ENCODE data around the gene C1QTNF12.
A peak's percentile ranks its signal among the peaks of the same experiment; 100 is the strongest.

The C1QTNF12 gene

DNA sequence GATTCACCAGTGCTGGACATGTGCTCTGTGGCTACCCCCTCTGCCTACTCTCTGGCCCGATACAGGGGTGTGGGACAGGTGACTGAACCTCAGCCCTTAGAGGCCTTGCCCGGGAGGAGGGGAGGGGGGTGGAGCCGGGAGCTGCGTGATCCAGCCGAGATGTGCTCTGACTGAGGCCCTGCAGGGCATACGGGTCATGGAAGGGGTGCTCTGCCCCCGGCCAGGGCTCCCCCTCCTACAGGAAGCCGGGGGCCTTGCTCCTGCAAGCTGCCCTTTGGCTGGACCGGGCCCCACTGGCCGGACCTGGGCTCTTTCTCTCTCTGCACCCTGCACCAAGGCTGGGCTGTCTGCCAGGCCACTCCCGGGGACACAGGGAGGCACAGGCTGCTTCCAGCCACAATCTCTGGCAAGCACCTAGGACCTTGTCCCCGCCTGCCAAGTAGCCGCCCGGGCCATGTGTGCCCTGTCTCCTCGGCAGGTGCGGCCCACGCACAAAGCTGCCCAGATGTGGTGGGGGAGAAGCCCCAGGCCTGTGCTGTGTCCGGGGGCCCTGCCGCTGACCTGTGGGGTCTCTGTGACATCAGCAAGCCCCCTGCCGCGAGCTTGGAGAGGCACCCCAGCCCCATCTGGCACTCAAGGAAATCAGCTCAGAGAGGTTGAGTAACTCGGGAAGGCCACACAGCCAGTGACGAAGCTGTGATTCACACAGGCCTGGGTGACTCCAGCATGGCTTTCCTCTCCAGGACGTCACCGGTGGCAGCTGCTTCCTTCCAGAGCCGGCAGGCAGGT is 35.2 kb upstream of the C1QTNF12 start:
- no peak for DNase-seq

DNA sequence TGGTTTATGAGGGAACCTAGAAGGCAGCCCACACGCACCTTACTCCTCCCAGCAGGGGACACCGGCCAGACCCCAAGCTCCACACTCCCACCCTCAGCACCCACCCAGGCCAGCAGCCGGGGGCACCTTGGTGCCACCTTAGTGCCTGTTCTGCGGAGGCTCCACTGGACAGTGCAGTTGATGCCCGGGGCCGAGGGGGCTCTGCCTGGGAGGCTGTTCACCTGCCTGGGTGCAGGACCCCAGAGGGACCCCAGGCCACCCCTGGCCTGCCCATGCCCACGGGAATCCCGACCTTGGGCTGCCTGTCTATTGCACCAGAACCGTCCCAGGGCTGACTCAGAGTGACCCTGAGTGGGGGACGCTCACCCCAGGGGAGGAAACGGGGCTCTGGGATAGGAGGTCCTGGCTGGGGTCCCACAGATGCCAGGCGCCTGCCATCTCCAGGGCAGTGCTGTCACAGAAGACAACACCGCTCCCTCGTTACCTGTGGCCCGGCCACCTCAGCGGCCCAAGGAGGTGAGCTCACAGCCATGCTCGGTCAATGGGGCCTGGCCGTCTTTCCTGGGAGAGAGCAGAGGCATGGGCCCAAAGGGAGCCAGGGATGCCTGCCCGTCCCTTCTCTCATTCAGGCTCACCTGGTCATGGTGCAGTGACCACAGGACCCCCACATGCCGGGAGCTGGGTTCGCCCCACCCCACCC is 34.4 kb upstream of the C1QTNF12 start:
- no peak for DNase-seq

DNA sequence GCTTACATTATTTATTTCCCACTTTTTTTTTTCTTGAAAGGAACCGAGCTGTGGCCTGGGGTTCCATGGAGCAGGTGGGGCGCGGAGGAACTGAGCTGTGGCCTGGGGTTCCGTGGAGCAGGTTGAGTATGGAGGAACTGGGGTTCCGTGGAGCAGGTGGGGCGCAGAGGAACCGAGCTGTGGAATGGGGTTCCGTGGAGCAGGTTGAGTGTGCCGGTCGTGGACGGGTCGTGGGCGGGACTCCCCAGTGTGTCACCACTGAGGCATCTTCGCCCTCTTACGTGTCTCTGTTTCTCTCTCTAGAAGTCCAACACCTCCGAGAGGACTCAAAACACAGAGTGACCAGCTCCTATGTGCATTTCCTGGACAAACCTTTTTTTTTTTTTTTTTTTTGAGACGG is 32.5 kb upstream of the C1QTNF12 start:
- no peak for DNase-seq

DNA sequence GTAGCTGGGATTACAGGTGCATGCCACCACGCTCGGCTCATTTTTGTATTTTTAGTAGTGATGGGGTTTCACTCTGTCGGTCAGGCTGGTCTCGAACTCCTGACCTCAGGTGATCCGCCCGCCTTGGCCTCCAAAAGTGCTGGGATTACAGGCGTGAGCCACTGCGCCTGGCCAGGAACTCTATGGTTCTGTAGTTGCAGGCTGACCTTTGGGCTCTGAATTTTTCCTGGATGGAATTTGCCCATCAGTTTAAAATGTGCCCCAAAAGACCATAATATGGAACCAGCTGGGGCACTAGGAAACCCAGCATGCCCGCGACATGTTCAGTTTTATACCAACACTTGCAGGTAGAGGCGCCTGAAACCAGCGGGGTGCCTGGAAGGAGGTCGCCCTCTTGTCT is 32.1 kb upstream of the C1QTNF12 start:
- no peak for DNase-seq

DNA sequence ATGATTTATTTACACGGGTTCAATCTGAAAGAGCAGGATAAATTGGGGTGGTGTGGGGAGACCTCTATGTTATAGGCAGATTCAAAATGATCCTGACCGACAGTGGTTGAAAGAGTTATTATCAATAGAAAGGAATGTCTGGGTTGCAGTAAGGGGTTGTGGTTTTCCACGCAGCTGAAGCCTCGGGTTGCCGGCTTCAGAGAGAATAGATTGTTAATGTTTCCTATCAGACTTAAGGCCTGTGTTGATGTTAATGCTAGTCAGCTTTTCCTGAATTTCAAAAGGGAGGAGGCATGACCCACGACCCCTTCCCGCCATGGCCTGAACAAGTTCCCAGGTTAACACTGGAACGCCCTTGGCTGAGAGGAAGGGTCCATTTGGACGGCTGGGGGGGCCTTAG is 29.3 kb upstream of the C1QTNF12 start:
- no peak for DNase-seq

DNA sequence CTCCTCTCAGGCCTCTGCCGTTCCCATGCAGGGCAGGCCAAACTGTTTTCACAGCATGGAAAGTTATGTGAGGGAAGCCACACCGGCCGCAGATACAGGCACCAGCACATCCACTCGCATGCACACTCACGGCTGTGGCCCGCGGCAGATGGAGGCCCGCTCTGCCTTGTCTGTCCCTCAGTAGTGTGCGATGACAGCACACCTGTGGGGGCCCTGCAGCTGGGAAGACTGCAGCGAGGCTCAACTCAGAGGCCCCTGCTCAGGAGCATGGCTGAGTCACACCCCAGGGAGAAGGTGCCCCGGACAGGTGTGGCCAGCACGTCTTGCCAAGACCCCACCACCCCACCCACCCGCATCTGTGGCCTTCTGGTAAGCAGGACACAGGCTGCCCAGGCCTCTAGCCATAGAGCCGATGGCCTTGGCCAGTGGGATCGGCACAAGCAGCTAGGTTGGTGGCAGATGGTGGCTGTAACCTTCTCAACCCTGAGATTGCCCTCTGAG is 28.5 kb upstream of the C1QTNF12 start:
- DNase-seq: no peak

DNA sequence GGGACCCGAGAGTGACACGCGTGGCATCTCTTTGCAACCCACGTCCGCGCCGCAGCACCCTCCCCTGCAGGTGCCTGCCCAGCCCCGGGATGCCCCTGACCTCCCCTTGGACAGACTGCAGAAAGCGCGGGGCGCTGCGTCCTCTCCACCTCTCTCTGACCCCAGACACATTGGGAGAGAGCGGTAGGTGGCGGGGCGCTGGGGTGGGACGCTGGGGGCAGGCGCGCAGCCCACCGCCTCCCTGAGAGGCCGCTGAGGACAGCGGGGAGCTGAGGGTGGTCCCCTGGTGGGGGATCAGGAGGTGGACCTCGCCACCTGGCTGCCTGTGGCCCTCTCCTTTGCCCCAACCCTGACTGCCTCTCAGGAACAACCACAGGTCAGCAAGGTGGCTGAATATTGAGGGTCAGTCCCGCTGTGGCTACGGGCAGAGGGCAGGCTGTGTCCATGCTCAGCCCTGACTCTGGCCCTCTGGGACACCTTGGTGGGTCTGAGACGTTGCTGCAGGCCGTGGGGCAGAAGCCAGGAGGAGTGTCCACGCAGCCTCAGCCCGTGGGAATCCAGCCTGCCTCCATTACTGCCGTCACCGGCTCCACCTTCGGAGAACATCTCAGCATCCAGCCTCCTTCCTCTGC is 27.9 kb upstream of the C1QTNF12 start:
- no peak for DNase-seq

DNA sequence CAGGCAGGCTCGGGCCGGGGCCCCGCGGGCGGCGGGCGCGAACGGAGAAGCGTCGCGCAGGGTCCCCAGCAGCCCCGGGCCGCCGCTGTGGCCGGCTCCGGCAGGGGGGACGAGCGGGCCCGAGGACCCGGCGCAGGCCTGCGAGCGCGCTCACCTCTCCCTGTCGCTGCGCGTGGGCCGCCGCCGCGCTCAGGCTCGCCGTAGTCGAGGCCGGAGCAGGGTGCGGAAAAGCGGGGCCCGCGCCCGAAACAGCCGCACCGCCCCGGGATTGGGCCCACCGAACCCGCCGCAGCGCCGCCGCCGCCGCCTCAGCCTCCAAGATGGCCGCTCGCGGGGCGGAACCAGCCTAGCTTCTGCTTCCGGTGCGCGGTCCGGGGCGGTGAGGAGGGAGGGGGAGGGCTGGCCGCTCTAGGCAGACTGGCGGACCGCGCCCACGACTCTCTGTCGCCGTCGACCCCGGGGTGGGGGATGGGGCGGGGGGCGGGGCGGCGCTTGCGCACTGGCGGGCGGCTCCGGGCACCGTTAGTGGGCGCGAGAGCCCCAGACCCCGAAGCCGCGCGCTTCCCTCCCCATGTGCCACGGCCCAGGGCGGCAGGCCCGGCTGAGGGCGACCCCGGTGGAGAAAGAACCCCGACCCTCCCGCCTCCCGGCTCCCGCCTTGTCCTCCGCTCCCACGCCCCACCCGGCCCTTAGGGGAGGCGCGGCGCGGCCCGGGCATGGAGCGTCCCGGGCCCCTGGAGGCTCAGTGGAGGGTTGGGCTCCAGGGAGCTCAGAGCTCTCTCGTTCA is 27.2 kb upstream of the C1QTNF12 start, which contains the start of gene UBE2J2:
Gene UBE2J2 (minus strand): TSS at position 343 of the 787 bp plus-strand sequence. CDS start 5,862 bp downstream, outside the sequence.
- DNase-seq: peak; percentile 93

DNA sequence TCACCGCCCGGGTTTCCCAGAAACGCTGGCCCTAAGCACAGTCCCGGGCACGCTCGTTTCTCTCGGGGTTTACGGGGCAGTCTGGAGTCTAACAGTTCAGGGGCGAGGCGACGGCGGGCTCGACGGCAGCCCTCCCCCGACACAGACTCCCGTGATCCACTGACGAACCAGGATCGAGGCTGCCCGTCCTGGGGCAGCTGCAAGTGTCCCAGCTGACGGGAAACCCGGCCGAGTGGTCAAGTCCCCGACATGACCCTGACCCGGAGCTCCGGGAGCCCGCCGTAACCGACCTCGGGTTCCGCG is 26.6 kb upstream of the C1QTNF12 start:
- no peak for DNase-seq

DNA sequence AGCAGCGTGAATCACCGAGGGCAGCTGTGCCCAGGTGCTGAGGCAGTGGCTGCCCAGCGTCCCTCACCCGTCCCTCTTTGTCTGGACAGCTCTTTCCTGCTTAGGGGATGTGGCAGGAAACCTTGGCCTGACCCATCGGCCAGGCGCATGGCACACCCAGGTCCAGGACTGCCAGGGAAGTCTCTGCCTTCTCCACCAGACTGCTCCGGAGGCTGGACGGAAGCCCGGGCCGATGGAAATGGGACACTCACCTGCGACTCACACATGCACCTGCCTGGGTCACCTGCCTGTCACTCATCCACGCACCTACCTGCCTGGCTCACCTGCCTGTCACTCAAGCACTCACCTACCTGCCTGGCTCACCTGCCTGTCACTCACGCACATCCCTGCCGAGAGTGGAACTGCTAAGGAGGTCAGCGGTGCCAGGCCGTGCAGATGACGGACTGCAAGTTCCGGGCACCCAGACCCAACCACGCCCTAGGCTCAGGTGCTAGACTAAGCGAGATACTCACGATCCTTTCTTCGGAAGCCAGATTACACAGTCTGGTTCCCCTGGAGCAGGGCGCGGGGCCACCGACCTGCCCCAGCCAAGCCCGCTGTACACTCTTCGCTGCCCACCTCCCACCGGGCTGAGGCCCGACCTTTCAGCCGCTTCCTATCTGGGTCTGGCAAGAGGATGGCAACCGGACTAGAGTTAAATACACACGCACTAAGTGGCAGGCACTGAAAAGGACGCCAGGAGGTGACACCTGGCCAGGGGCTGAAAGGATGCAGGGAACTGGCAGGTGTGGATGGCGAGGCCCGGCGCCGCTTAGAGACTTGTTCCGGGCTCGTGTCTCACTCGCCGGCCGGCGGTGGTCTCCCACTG is 26.1 kb upstream of the C1QTNF12 start:
- no peak for DNase-seq

DNA sequence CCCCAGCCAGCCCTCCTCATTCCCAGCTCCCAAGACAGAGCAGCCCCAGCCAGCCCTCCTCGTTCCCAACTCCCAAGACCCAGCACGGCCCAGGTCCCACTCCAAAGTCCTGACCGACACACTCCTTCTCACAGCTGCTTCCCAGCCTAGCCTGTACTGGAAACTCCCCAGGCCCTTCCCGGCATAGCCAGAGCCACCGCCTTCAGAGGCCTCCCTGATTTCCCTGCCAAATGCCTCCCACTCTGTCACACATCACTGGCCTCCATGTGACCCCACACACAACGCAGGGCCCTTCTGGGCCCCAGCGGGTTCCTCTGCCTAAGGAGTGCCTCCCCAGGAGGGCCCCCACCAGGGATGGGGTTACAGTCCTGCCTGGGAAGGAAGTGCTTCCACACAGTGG is 24.3 kb upstream of the C1QTNF12 start:
- DNase-seq: no peak

DNA sequence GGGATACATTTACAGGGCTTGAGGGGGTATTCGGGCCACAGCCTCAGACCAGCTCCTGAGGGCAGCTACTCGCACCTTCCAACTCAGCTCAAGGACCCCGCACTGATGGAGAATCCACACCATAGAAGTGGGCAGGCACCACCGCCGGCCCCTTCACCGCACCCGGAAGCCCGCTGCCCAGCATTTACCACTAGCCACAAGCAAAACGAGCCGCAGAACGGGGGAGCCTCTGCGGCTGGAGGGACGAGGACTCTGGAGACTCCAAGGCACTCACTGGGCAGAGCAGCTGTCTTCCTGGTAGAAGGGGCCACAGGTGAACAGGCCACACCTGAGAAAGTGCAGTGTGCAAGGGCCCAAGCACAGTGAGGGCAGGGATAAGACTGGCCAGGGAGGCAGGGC is 21.8 kb upstream of the C1QTNF12 start:
- no peak for DNase-seq

DNA sequence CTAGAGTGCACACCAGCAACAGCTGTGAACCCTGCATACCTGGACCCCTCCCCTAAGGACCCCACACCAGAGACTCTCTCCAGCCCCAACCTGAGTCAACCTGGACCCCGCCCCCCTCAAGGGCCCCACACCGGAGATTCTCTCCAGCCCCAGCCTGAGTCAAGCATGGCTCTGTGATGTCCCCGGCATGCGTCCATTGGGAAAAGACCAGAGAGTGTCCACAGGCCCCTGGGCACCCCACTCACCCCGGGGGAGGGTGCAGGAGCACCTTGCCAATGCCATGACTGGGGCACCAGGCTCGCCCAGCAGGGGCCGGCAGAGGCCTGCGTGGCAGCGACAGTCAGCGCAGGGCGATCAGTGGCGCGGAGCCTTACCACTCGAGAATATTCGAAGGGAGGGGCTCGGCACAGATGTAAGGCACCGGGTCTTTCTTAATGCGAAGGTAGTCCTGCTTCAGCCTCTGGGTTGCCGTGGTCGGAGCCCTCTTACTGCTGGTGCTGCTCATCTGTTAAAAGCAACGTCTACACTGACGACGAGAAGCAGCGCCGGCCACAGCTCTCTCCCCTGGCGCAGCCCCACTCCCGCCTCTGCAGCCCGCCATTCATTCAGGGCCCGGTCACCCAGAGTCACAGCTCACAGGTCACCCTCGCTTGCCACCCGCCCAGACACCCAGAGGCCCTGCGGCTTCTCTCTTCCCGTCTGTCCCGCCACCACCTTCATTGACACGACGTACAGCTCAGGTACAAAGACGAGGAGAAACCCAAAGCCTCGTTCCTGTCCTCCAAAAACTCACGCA is 21.2 kb upstream of the C1QTNF12 start:
- no peak for DNase-seq

DNA sequence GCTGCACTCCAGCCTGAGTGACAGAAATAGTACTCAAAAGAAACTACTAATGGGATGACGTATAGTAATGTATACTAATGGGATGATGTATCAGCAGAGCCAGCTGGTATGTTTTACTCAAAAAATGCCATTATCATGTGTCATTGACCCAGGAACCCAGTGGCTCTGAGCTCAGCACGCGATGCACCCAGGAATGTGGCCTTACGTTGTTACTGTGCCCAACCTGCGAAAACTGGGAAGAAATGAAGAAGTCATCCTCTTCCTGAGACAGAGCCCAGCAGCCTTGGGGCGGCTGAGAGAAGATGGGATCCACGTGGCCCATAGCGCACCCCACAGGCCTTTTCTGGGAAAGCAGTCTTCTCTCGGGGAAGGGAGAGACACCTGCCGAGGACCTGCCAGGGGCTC is 18.3 kb upstream of the C1QTNF12 start:
- DNase-seq: no peak

DNA sequence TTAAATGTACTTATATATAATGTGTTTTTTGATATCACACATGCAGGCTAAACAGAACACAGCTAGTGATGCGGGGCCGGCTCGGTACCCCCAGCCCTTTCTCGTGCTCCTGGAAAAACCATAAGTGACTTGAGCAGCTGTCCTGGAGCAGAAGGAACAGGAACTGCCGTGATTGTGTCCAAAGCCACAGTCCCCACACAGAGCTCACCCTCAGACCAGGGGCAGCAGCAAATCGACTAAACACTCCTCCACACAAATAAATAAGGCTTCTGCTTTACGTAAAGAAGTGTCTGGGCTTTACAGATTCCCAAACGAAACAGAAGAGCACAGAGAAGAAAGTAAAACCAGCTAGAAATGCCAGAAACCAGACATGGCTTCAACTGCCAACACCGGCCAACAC is 17.5 kb upstream of the C1QTNF12 start:
- DNase-seq: no peak

DNA sequence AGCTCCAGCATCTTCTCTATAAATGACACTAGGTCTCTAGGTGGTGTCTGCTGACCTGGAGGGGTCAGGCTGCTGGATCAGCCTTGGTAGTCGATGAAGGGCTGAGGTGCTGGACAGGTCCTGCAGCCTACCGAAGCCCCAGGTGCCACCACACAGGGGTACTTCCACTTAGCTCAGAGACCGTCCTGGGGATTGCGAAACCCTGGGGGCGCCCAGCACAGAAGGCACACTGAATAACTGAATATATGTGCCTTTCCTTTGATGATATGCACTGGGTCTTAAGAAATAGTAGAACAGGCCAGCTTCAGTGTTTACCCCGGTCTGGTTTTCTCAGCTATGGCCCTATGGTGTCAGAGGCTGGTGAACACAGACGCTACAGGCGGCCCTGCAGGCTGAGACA is 16.2 kb upstream of the C1QTNF12 start:
- no peak for DNase-seq

DNA sequence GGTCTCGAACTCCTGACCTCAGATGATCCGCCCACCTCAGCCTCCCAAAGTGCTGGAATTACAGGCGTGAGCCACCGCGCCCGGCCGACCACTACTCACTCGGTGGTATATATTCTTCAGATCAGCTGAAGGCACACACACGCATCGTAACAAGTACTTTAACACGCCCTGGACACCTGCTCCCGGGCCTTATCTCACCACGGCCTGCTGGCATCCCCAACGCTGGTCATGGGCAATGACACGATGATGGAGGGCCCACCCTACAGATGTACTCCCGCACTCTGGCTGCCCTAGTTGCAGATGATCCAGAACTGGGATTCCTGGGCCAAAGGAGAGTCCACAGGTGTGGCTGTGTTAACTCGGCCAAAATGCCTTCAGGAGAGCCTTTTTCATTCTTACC is 15.5 kb upstream of the C1QTNF12 start:
- no peak for DNase-seq

DNA sequence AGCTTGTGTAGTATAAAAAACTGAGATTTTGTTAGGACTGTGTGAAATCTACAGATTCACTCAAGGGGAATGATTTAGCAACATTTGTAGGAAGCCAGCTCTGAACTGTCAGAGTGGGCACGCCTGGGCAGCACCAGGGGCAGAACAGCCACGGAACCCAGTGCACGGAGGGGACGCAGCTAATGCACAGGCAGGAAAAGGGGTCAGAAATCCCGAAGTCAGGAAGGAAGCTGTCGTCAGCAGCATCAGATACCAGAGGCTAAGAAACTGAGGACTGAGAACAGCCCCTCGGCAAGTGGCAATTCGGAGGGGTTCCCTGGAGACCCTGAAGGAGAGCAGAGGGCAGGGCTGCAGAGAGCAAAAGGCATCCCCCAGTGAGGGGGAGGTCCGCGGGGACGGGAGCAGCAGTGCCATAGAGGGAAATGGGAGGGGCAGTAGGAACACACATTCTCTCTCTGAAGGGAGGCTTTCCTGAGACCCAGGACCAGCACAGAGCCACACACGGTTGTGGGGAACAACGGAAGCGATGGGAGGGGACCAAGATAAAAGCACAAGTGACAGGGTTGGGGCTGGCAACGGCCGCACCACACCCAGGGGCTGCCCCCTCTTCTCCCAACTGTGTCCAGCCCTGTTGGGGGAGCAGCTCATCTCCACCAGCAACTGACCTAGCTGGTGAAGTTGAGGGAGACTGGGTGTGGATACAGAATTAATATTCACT is 14.5 kb upstream of the C1QTNF12 start:
- DNase-seq: no peak

DNA sequence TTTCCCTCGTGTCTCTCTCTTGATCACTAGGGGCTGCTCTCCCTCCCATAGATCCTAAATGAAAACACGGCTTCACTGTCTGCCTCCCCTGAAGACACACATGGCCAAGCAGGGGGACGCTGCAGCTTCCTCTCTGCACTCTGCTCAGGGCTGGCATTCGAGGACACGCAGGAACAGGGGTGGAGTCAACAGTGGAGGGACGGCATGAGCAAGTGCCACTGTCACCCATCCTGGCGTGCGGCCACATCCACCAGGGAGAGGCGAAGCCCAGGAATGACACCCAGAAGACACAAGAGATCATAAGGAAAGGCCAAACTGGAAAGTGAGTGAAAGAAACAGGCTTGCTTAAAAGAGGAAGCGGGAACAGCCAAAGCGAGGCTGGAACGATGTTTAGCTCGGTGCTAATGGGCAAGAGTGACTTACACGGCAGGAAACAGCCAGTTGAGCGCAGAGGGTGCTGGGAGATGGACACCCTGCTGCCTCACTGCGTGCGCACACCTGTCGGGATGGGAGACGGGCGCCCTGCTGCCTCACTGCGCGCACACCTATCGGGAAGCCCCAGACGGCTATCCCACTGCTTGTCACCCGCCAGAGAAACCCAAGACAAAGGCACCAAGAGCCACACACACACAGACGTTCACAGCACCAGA is 13.6 kb upstream of the C1QTNF12 start:
- no peak for DNase-seq

DNA sequence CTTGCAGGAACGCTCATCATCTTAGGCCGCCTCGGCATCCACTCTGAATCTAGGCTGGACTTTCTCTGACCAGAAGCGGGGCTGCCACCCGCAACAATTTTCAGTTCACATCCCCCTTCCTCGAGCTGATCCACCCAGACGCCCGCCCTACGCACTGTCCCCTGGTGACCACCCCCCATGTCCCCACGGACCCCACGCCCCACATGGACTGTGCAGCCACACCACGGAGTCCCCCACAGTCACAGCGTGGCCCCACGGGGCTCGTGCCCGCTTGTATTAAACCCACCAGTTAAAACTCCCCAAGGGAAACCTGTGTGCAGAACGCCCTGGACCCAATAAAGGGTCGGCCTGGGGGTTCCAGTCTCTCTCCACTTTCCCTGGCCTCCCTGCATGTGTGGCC is 13.0 kb upstream of the C1QTNF12 start:
- DNase-seq: no peak

Data from stimulated activated CD4-positive, alpha-beta T cell treated with anti-CD3 and anti-CD28 coated beads, Interleukin-12 subunit alpha, Interleukin-12 subunit beta, amount 100 ng/mL, for 4 hours (primary cell).